DND-41 (cell line): ENCODE data around the gene CEP152.

Source experiments
- EZH2 ChIP-seq: IDR thresholded peaks from 3 replicates; pipeline ENCODE4 v1.6.1; 2012; ENCODE audit warnings: borderline replicate concordance, low read depth, mild to moderate bottlenecking, moderate library complexity, low read length, inconsistent platforms; ENCODE audit not compliant: severe bottlenecking
- TF ChIP-seq, protein P1 (sequence below): IDR thresholded peaks from 2 replicates; pipeline ENCODE4 v1.5.1; 2012; ENCODE audit warnings: borderline replicate concordance, low read length, moderate library complexity, mild to moderate bottlenecking; ENCODE audit not compliant: poor library complexity, severe bottlenecking; ENCODE audit errors: extremely low read depth

DNA sequence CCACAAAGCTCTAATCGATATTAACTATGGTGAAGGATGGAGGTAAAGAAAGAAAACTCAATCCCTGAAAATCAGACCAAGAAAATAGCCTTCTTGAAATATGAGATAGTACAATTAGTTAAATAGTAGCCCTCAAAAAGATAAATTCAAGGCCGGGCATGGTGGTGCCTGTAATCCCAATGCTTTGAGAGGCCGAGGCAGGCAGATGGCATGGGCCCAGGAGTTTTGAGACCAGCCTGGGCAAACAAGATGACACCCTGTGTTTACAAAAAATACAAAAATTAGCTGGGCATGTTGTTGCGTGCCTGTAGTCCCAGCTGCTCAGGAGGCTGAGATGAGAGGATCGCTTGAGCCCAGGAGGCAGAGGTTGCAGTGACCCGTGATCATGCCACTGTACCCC is 31.6 kb upstream of the CEP152 start:
- TF ChIP-seq, protein P1, sequence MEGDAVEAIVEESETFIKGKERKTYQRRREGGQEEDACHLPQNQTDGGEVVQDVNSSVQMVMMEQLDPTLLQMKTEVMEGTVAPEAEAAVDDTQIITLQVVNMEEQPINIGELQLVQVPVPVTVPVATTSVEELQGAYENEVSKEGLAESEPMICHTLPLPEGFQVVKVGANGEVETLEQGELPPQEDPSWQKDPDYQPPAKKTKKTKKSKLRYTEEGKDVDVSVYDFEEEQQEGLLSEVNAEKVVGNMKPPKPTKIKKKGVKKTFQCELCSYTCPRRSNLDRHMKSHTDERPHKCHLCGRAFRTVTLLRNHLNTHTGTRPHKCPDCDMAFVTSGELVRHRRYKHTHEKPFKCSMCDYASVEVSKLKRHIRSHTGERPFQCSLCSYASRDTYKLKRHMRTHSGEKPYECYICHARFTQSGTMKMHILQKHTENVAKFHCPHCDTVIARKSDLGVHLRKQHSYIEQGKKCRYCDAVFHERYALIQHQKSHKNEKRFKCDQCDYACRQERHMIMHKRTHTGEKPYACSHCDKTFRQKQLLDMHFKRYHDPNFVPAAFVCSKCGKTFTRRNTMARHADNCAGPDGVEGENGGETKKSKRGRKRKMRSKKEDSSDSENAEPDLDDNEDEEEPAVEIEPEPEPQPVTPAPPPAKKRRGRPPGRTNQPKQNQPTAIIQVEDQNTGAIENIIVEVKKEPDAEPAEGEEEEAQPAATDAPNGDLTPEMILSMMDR = no peak
- no peak for TF ChIP-seq EZH2
